MCF 10A (cell line): Measurements from ENCODE around the gene PTPRN2. TPM values are rescaled to one million over a fixed set of nuclear protein-coding genes. Genes with fewer than 3 reads are reported as not detected.

Experiments
- BruUV-seq: library from RNA; stranded (reverse); fragments of 400-500 nt; replicated peaks from 2 replicates; lab custom pipeline; 2021; lab: Mats Ljungman, UMichigan
- CTCF ChIA-PET: fragments of 300-600 bp; sonication (Branson Sonifier 250); formaldehyde crosslinking; extraction: SDS; loops from one replicate; lab custom pipeline; 2021; ENCODE audit warnings: antibody characterized with exemption, inconsistent platforms; lab: Yijun Ruan, JAX
- POLR2A ChIA-PET: fragments of 300-600, 350-650 bp; sonication (Branson Sonifier 250); formaldehyde crosslinking; extraction: SDS; loops from one replicate; lab custom pipeline; 2020; ENCODE audit warnings: antibody characterized with exemption, inconsistent platforms; lab: Yijun Ruan, JAX
- DNase-seq: peaks from one replicate; pipeline ENCODE4 v3.0.0-alpha.2; 2018; ENCODE audit not compliant: unreplicated experiment
- H3K27ac Mint-ChIP-seq: one replicate; pipeline ENCODE4 v1.8.0; 2022; ENCODE audit warnings: mild to moderate bottlenecking, low read depth, mixed read lengths; ENCODE audit not compliant: unreplicated experiment
- H3K27me3 Mint-ChIP-seq: one replicate; pipeline ENCODE4 v1.8.0; 2022; ENCODE audit warnings: mixed read lengths; ENCODE audit not compliant: insufficient read depth, unreplicated experiment
- H3K36me3 Mint-ChIP-seq: one replicate; pipeline ENCODE4 v1.8.0; 2022; ENCODE audit warnings: mild to moderate bottlenecking, moderate library complexity, mixed read lengths; ENCODE audit not compliant: insufficient read depth, unreplicated experiment
- H3K4me1 Mint-ChIP-seq: one replicate; pipeline ENCODE4 v1.8.0; 2022; ENCODE audit warnings: mixed read lengths; ENCODE audit not compliant: insufficient read depth, unreplicated experiment
- H3K4me3 Mint-ChIP-seq: one replicate; pipeline ENCODE4 v1.8.0; 2022; ENCODE audit warnings: mild to moderate bottlenecking, moderate library complexity, mixed read lengths; ENCODE audit not compliant: unreplicated experiment
- H3K9me3 Mint-ChIP-seq: one replicate; pipeline ENCODE4 v1.8.0; 2022; ENCODE audit warnings: mixed read lengths; ENCODE audit not compliant: unreplicated experiment
- CTCF ChIP-seq: fragments of 200-600 bp; IDR thresholded peaks from one replicate; pipeline ENCODE4 v1.8.0; 2022; ENCODE audit warnings: antibody characterized with exemption, mild to moderate bottlenecking; ENCODE audit not compliant: unreplicated experiment
- intact Hi-C: fragments of 100-400 bp; cut with micrococcal nuclease; formaldehyde crosslinking; loops from 2 replicates; pipeline ENCODE4 v1.14.1; 2022
- total RNA-seq: library from RNA; stranded (reverse); gene quantifications from 2 replicates; pipeline ENCODE4 v1.2.3, GENCODE V29; 2022

Gene PTPRN2
- total RNA-seq, 1 experiment from 2014 or later: 4.5 TPM

GRCh38 chr7:158292948-158293347 is 294.7 kb downstream of the PTPRN2 start:
- H3K9me3 Mint-ChIP-seq: peaks cover 24% of the 10 kb centered on the region
- no peaks in the 10 kb centered on the region for H3K27me3 Mint-ChIP-seq
- no peaks in the 10 kb centered on the region for H3K4me1 Mint-ChIP-seq
- no peaks in the 10 kb centered on the region for H3K36me3 Mint-ChIP-seq
- no peak overlapping the region for H3K27ac Mint-ChIP-seq
- no peak overlapping the region for H3K4me3 Mint-ChIP-seq
- BruUV-seq: no TSS peak
- DNase-seq: no peak
- no peak for TF ChIP-seq CTCF
- ChIA-PET POLR2A (no interaction called here), CTCF (interaction anchor here (0.6 kb wide), 1 partner anchor 280 kb away, joined by 3 read pairs; no protein-coding TSS in a partner anchor)
- intact Hi-C loops: no loop called here

- Mint-ChIP-seq H3K36me3 (no peaks in the 10 kb centered on the region), H3K9me3 (peaks cover 33% of the 10 kb centered on the region), H3K27ac (no peak overlapping the region), H3K4me1 (no peaks in the 10 kb centered on the region), H3K27me3 (no peaks in the 10 kb centered on the region), H3K4me3 (no peak overlapping the region)
- intact Hi-C loops: no loop called here
- ChIA-PET CTCF (interaction anchor here (0.6 kb wide), 1 partner anchor 279 kb away, joined by 3 read pairs; no protein-coding TSS in a partner anchor), POLR2A (no interaction called here)
- TF ChIP-seq CTCF: no peak
- no TSS peak for BruUV-seq
- DNase-seq: no peak
Observed at GRCh38 chr7:158291998-158292397, 295.6 kb downstream of the PTPRN2 start.

- H3K27ac Mint-ChIP-seq: no peak overlapping the region
- no peaks in the 10 kb centered on the region for H3K4me1 Mint-ChIP-seq
- intact Hi-C loops: no loop called here
- H3K4me3 Mint-ChIP-seq: no peak overlapping the region
- POLR2A ChIA-PET: no interaction called here
- TF ChIP-seq CTCF: no peak
- H3K9me3 Mint-ChIP-seq: peaks cover 34% of the 10 kb centered on the region
- no peak for DNase-seq
- no peaks in the 10 kb centered on the region for H3K36me3 Mint-ChIP-seq
- no TSS peak for BruUV-seq
- H3K27me3 Mint-ChIP-seq: no peaks in the 10 kb centered on the region
- CTCF ChIA-PET: interaction anchor here (0.7 kb wide), 1 partner anchor 381 kb away, joined by 3 read pairs; no protein-coding TSS in a partner anchor
Observed at GRCh38 chr7:158289761-158290523, 297.7 kb downstream of the PTPRN2 start.

GRCh38 chr7:158289231-158289630 is 298.4 kb downstream of the PTPRN2 start:
- TF ChIP-seq CTCF: no peak
- Mint-ChIP-seq H3K36me3 (no peaks in the 10 kb centered on the region), H3K27ac (no peak overlapping the region), H3K27me3 (no peaks in the 10 kb centered on the region), H3K9me3 (peaks cover 34% of the 10 kb centered on the region), H3K4me3 (no peak overlapping the region), H3K4me1 (no peaks in the 10 kb centered on the region)
- POLR2A ChIA-PET: no interaction called here
- DNase-seq: no peak
- intact Hi-C loops: no loop called here
- CTCF ChIA-PET: no interaction called here
- no TSS peak for BruUV-seq
